Raji (cell line): ENCODE results near the gene SHKBP1.

ENCODE experiments used
- POLR2A ChIP-seq: IDR thresholded peaks from 2 replicates; pipeline ENCODE4 v1.6.1; 2011; ENCODE audit warnings: low read depth, low read length, control low read depth; ENCODE audit not compliant: insufficient read depth

Gene SHKBP1

DNA sequence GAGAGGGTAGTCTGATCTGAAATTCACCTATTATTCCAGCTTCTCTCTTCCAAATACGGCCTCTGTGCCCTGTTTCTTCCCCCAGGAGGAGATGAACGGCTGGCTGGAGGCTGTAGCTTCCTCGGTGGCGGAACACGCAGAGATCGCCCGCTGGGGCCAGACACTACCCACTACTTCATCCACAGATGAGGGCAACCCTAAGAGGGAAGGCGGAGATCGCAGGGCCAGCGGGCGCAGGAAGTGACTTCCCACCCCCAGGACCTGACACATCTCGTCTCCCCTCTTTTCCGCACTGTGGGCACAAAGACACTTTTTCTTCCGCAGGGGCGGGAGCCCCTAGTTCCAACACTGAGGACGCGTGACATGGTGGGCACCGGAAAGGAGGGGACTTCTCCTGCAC is 1.3 kb upstream of the SHKBP1 start:
- no peak for TF ChIP-seq POLR2A

DNA sequence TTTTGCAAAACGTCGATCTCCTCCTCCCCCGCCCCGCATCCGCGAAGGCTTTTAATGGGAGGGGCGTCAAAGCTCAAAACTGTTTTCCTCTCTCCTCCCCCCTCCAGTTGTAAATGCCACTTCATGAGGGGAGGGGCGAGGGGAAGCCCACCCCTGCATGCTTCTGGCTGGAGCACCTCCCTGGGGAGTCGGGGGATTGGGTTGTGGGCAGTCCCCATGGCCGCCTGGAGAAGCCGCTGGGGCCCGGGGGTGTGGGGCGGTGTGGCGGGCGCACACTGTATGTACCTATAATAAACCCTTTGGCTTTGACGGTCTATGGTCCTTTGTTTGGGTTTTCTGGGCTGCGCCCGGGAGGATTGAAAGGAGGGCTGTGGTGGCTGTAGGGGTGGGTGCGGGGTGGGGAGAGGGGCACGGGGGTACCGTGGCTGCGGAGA is 505 bp upstream of the SHKBP1 start:
- no peak for TF ChIP-seq POLR2A

DNA sequence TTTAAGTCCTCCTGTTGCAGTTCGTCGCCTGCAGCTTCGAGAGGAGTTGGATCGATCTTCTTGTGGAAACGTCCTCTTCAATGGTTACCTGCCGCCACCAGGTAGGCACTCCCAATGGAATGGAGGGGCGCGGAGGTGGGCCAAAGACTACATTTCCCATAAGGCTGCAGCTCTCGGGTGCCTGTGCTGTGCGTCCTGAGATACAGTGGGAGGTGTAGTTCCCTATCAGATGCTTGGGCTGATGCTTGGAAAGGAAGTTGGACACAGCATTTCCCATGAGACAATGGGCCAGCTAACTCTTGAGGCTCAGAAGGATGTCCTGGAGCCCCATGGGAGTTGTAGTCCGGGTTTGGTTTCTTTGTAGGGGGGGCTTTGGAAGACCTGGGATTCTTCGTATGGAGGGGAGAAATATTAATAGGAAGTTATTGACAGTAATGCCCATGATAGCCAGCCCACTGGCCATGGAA is 1.8 kb downstream of the SHKBP1 start:
- TF ChIP-seq POLR2A = no peak

DNA sequence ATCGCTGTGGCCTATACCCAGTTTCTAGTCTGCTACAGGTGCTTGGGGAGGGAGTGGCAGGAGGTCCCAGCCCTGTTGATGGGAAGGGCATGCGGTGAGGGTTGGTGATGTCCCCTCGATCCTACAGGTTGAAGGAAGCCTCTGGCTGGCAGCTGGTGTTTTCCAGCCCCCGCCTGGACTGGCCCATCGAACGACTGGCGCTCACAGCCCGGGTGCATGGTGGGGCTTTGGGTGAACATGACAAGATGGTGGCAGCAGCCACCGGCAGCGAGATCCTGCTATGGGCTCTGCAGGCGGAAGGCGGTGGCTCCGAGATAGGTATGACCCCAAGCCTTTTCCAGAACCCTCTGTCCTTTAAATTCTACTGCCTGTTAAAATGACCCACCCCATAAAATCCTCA is 3.9 kb downstream of the SHKBP1 start:
- no peak for TF ChIP-seq POLR2A

DNA sequence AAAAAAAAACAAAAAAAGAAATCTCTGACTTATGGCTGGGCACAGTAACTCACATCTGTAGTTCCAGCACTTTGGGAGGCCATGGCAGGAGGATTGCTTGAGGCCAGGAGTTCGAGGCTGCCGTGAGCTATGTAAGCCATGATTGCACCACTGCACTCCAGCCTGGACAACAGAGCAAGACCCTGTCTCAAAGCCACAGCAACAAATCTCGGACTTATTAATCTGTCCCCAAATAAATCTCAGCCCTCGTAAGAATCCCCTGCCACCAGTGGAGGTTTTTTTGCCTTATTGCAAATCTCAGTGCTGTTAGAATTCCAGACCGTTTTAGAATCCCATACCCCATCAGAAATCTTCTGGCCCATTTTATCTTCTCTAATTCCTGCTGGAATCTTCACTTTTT is 4.9 kb downstream of the SHKBP1 start:
- TF ChIP-seq POLR2A = no peak

DNA sequence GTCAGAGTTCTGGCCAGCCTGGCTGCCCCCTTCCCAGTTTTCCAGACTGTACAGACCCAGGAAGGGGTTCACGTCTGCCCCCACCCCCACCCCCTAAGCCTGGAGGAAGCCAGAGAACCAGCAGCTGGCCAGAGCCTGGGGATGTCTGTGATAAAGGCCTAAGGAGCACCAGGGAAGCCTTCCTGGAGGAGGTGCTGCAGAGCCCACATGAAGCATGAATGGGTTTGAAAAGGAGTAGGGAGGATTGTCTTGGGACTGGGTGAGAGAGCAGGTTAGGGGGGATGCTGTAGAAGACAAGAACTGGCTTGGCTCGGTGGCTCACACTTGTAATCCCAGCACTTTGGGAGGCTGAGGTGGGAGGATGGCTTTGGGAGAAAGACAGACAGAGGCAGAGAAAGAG is 5.8 kb downstream of the SHKBP1 start:
- TF ChIP-seq POLR2A = no peak

DNA sequence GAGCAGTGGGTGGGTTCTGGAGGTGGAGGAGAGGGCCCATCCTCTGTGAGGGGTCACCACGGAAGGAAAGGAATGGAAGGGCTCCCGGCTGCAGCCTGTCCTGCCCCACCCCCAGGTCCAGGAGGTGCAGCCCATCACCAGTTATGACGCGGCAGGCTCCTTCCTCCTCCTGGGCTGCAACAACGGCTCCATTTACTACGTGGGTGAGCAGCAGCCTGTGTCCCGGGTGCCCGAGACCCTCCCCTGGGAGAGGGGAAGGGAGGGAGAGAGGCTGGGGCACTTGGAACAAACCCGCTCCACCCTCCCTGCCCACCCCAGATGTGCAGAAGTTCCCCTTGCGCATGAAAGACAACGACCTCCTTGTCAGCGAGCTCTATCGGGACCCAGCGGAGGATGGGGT is 6.6 kb downstream of the SHKBP1 start:
- TF ChIP-seq POLR2A = no peak

DNA sequence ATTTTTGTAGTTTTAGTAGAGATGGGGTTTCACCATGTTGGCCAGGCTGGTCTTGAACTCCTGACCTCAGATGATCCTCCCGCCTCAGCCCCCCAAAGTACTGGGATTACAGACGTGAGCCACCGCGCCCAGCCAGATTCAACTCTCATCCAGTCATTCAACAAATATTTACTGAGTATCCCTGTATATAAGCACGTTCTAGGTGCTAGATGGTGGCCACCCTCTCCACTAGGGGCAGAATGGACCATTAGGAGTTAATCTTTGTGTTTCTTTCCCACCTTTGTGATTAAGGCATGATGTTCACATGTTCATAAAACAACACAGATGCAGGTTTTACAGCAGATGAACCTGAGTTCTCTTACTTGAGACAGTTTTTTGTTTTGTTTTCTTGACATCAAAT is 7.3 kb downstream of the SHKBP1 start:
- TF ChIP-seq POLR2A = no peak

DNA sequence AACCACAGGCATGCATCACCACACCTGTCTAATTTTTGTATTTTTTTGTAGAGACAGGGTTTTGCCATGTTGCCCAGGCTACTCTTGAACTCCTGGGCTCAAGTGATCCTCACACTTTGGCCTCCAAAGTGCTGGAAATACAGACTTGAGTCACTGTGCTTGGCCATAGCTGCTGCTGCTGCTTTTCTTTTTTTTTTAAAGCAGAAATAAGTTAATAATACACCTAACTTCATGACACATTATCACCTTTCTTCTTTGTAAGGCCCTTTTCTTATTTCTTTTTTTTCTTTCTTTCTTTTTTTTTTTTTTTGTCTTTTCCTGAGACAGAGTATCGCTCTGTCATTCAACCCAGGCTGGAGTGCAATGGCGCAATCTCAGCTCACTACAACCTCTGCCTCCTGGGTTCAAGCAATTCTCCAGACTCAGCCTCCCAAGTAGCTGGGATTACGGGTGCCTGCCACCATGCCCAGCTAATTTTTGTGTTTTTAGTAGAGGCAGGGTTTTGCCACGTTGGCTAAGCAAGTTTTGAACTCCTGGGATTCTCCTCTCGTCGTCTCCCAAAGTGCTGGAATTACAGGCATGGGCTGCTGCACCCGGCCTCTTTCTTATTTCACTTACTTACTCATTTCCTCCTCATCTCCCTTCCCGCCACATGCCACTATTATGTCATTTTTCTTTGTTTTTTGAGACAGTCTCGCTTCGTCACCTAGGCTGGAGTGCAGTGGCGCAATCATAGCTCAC is 8.7 kb downstream of the SHKBP1 start:
- TF ChIP-seq POLR2A = no peak

DNA sequence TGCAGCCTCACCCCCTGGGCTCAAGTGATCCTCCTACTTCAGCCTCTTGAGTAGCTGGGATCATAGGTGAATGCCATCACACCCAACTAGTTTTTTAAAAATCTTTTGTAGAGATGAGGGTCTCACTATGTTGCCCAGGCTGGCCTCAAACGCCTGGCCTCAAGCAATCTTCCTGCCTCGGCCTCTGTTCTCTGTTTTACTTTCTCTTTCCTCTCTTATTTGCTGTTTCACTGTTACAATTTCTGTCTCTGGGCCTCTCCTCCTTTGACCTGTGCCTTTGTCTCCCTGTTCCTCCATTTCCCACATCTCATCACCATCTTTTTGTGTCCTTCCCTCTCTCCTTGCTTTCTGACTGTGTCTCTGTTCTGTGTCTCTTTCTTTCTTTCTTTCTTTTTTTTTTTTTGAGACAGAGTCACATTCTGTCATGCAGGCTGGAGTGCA is 9.3 kb downstream of the SHKBP1 start:
- no peak for TF ChIP-seq POLR2A

DNA sequence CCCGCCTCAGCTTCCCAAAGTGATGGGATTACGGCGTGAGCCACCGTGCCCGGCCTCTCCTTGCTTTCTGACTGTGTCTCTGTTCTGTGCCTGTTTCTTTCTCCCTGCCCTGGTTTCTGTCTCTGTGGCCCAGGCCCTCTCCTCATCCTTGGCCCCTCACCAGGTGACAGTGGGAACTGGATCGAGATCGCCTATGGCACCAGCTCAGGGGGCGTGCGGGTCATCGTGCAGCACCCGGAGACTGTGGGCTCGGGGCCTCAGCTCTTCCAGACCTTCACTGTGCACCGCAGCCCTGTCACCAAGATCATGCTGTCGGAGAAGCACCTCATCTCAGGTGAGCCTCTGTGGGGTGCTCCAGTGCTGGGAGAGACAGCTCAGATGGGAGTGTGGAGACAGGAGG is 9.9 kb downstream of the SHKBP1 start:
- TF ChIP-seq POLR2A = no peak

DNA sequence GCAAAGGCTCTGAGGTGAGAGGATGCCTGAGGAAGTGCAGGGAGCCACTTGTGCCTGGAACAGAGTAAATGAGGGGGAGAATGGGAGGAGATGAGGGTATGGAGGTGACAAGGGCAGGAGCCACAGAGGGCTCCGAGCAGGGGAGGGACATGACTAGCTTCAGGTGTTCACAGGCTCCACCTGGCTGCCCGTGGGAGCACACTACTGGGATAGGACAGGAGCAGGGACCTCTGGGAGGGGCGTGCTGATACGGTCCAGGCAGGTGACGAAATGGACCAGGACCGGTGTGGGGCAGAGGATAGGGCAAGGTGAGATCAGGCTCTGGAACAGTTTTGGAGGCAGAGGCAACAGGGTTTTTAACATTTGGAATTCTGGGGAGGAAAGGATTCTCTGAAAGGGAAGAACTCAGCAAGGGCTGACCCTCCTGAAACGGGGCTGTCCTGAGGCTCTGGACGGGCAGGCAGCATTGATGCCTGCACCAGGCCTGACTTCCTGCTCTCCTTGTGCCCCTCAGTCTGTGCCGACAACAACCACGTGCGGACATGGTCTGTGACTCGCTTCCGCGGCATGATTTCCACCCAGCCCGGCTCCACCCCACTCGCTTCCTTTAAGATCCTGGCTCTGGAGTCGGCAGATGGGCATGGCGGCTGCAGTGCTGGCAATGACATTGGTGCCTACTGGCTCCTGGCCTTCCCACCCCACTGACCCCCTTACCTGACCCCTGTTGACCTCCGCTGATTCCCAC is 11.6 kb downstream of the SHKBP1 start:
- TF ChIP-seq POLR2A = no peak

DNA sequence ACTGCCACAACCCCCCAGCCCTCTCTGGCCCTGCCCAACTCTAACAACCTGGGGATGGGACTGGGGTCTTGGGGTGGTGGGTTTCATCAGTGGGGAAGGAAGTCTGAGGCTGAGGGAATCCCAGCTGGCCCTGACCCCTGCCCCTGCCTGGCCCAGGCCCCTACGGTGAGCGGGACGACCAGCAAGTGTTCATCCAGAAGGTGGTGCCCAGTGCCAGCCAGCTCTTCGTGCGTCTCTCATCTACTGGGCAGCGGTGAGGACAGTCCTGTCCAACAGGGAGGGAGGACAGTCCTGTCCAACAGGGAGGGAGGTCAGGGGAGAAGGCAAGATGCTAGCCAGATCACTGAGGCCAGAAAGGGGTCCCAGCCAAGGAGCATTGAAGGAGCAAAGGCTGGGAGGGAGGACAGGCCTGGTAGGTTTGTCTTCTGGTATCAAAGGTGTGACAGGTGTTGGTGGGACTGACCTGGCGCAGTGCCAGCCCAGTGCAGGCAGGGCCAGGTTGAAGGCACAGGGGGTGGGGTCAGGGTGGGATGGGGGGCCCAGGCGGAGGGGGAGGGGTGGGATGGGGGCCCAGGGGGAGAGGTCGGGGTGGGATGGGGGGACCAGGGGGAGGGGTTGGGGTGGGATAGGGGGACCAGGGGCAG is 12.4 kb downstream of the SHKBP1 start:
- TF ChIP-seq POLR2A = no peak

DNA sequence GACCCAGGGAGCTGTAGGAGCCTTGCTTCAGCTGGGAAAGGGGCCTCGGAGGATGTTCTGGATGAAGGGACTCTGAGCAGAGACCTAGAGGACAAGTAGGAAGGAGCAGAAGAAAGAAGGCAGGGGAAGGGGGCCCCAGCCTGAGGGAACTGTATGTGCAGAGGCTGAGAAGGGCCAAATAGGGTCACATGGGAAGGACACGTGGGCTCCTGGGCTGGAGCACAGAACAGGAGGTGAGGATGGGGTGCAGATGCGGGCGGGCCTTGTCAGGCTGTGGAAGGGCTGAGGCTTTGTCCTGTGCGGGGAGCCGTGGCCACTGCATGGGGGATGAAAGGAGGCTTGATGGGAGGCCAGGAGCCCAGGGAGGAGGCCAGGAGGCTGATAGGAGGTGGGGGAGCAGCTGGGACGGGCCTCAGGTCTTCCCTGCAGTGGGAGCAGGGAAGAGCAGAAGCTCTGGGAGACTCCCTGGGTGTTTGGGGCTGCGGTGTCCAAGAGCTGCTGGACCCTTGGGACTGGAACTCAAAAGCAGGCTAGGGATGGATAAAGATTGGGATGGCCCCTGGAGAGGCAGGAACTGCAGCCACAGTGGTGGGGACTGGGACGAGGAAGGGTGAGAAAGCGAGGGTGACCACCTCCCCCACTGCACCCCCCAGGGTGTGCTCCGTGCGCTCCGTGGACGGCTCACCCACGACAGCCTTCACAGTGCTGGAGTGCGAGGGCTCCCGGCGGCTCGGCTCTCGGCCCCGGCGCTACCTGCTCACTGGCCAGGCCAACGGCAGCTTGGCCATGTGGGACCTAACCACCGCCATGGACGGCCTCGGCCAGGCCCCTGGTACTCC is 13.1 kb downstream of the SHKBP1 start:
- no peak for TF ChIP-seq POLR2A
